Suppressor macrophage treated with lipopolysaccharide for 4 hours (primary cell): ENCODE data around the gene CALML3.

Experiments
- DNase-seq: peaks from one replicate; pipeline ENCODE4 v3.0.0-alpha.2; 2020

The CALML3 gene

DNA sequence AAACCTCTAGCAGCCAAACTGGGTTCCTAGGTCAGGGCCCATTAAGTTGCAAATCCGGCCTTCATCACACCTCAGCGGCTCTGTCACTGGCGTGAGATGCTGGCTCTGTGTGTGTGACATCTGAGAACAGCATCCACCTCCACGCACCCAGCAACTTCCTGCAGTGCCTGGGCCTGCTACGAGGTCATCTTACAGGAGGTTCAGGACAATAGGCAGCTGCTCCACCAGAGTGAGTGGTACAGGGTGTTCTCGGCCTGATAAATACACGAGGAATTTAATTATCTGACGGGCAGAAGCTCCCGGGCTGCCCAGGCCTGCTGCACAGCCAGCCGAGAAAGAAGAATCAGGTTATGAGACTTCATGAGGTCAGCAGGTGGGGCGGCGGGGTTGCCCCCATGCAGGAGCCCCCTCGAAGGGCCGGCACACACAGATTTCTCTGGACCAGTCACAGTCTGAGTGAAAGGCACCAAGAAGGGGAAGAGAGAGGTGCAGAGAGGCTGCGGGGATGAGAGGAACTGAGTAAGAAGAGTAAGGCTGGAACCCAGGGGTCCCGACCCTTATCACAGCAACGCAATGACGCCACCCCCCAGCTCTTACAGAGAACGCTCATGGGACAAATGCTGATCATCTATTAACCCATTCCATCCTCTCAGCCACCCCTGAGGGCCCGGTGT is 49.3 kb downstream of the CALML3 start:
- no peak for DNase-seq

- no peak for DNase-seq
Observed at GRCh38 chr10:5574642-5575131, 49.9 kb downstream of the CALML3 start.

GRCh38 chr10:5575144-5575481 is 50.4 kb downstream of the CALML3 start:
- no peak for DNase-seq

DNA sequence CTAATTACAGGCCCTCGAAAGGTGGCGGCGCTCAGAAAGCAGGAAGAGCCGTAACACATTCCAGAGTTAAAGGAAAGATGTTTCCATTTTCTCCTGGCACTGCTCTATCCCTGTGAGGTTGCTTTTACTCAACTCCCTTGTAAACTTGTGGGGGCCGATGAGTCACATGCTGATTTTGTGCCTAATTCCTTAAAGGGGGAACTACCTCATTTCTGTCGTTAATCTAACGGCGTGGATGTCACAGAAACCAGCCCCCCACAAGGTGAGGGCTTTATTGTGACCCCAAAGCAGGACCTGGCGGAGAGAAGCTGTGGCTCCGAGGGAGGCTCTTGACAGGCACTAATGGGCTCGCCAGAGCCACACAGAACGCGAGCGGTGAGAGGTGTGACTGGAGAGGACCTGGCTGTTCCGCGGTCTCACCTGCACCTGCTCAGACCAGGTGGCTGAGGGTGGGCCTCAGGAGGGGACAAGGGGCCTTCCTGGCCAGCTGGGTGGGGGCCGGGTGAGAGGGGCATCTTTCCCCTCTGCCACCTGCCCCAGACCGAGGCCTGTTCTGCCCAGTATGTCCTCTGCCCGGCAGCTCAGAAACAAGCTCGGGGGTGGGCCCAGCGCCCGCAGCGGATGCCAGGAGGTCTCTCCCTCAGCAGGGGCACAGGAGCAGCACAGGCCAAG is 50.9 kb downstream of the CALML3 start:
- DNase-seq = no peak

DNA sequence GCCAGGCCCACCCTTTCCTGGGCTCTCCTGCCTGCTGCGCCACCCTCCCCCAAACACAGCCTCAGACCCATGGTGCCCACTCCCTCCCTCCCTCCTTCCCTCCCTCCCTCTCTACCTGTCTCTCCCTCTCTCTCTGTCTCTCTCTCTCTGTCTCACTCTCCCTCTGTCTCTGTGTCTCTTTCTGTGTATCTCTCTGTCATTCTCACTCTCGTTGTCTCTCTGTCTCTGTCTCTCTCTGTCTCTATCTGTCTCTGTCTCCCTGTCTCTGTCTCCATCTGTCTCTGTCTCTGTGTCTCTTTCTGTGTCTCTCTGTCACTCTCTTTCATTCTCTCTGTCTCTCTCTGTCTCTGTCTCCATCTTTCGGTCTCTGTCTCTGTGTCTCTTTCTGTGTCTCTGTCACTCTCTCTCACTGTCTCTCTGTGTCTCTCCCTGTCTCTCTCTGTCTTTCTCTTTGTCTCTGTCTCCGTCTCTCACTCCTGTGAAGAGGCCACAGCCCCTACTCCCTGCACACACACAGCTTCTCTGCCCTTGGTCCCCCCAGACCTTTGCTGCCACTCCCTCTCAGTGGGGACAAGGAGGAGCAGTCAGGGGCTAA is 51.5 kb downstream of the CALML3 start:
- no peak for DNase-seq
